ENCODE results near the gene KLK6.

Gene KLK6

GRCh38 chr19:50947123-50947522, 22.3 kb downstream of the KLK6 start:
- DNase-seq, result no peak

GRCh38 chr19:50944795-50945194, 24.6 kb downstream of the KLK6 start:
- DNase-seq, result no peak

- DNase-seq, result no peak
Measured at GRCh38 chr19:50943074-50943828, 26.1 kb downstream of the KLK6 start.

GRCh38 chr19:50939596-50939995, 29.8 kb downstream of the KLK6 start:
- no peak for DNase-seq

GRCh38 chr19:50933640-50934039, 35.8 kb downstream of the KLK6 start:
- DNase-seq, result no peak

- no peak for DNase-seq
Measured at GRCh38 chr19:50932690-50933083, 36.7 kb downstream of the KLK6 start.

- DNase-seq, result no peak
Measured at GRCh38 chr19:50932018-50932689, 37.2 kb downstream of the KLK6 start.

- DNase-seq, result no peak
Measured at GRCh38 chr19:50931023-50931422, 38.4 kb downstream of the KLK6 start.

- peak; percentile 40 for DNase-seq
Measured at GRCh38 chr19:50928831-50929230, 40.6 kb downstream of the KLK6 start.

GRCh38 chr19:50926144-50926543, 43.2 kb downstream of the KLK6 start:
- DNase-seq, result no peak

GRCh38 chr19:50925734-50926133, 43.7 kb downstream of the KLK6 start:
- no peak for DNase-seq

GRCh38 chr19:50924586-50924985, 44.8 kb downstream of the KLK6 start:
- no peak for DNase-seq

GRCh38 chr19:50922317-50922853, 47.0 kb downstream of the KLK6 start:
- peak; percentile 66 for DNase-seq

GRCh38 chr19:50921426-50922316, 47.7 kb downstream of the KLK6 start:
- DNase-seq, result peak; percentile 28

- DNase-seq, result no peak
Measured at GRCh38 chr19:50916069-50916468, 53.3 kb downstream of the KLK6 start.

- DNase-seq, result no peak
Measured at GRCh38 chr19:50912727-50913716, 56.4 kb downstream of the KLK6 start.

- no peak for DNase-seq
Measured at GRCh38 chr19:50912102-50912599, 57.2 kb downstream of the KLK6 start.

- DNase-seq, result no peak
Measured at GRCh38 chr19:50911206-50912101, 57.9 kb downstream of the KLK6 start, which contains the start of gene KLK4. TSS of gene KLK4 (minus strand) at chr19:50911395. CDS start at chr19:50910738, 657 bp downstream.

- DNase-seq, result no peak
Measured at GRCh38 chr19:50910722-50911121, 58.7 kb downstream of the KLK6 start.

- DNase-seq, result no peak
Measured at GRCh38 chr19:50909240-50910070, 59.9 kb downstream of the KLK6 start.
